Colonic mucosa (tissue), 4 donors: ENCODE measurements around the gene SLC22A8. TPM values are rescaled to one million over a fixed set of nuclear protein-coding genes. Genes with fewer than 3 reads are reported as not detected.

Source experiments
- DNase-seq: peaks from one replicate; pipeline ENCODE4 v3.0.0-alpha.2; 2020
- H3K27ac ChIP-seq: fragments of 200-600 bp; one replicate; pipeline ENCODE4 v1.8.0; 2021
- H3K27me3 ChIP-seq: fragments of 200-600 bp; one replicate; pipeline ENCODE4 v1.8.0; 2021
- H3K36me3 ChIP-seq: fragments of 200-600 bp; one replicate; pipeline ENCODE4 v1.8.0; 2021
- H3K4me1 ChIP-seq: fragments of 200-600 bp; one replicate; pipeline ENCODE4 v1.8.0; 2021; ENCODE audit warnings: mild to moderate bottlenecking
- H3K4me3 ChIP-seq: fragments of 200-600 bp; one replicate; pipeline ENCODE4 v1.8.0; 2021
- H3K9ac ChIP-seq, 2 donors: one replicate each; pipeline ENCODE4 v1.7.0; 2013; ENCODE audit warnings: control low read depth in 2 of 2, low read depth in 2 of 2, low read length in 2 of 2
- H3K9me3 ChIP-seq: fragments of 200-600 bp; one replicate; pipeline ENCODE4 v1.8.0; 2021
- intact Hi-C: fragments of 100-400 bp; cut with DNase I; formaldehyde crosslinking; loops from one replicate; pipeline ENCODE4 v1.14.1; 2022
- total RNA-seq, 2 donors: library from RNA; stranded (reverse); fragmentation: NEBNext Ultra II Directional in 1 of 2; extraction: Animal tissue kit (Norgen Biotek cat#: 25700) in 1 of 2; gene quantifications; one replicate each; pipeline ENCODE4 v1.2.1, GENCODE V29; 2021
- TF ChIP-seq, protein P1 (sequence below): fragments of 200-600 bp; IDR thresholded peaks from one replicate; pipeline ENCODE4 v1.8.0; 2022; ENCODE audit warnings: antibody characterized with exemption, mild to moderate bottlenecking
- donor health status: healthy.
- donor health status: DM: no; HTN: no; CAD: no.
- donor health status: DM: no; HTN: no; CAD: no.

SLC22A8 gene
- total RNA-seq, 2 donors from 2014 or later: not detected

- DNase-seq: no peak
- Histone ChIP-seq H3K27me3 (no peaks in the 10 kb centered on the region), H3K9me3 (no peaks in the 10 kb centered on the region), H3K9ac (no peak overlapping the region), H3K27ac (no peak overlapping the region), H3K36me3 (no peaks in the 10 kb centered on the region), H3K4me1 (no peaks in the 10 kb centered on the region), H3K4me3 (no peak overlapping the region)
- intact Hi-C loops: no loop called here
- TF ChIP-seq, protein P1, sequence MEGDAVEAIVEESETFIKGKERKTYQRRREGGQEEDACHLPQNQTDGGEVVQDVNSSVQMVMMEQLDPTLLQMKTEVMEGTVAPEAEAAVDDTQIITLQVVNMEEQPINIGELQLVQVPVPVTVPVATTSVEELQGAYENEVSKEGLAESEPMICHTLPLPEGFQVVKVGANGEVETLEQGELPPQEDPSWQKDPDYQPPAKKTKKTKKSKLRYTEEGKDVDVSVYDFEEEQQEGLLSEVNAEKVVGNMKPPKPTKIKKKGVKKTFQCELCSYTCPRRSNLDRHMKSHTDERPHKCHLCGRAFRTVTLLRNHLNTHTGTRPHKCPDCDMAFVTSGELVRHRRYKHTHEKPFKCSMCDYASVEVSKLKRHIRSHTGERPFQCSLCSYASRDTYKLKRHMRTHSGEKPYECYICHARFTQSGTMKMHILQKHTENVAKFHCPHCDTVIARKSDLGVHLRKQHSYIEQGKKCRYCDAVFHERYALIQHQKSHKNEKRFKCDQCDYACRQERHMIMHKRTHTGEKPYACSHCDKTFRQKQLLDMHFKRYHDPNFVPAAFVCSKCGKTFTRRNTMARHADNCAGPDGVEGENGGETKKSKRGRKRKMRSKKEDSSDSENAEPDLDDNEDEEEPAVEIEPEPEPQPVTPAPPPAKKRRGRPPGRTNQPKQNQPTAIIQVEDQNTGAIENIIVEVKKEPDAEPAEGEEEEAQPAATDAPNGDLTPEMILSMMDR: no peak
Measured at GRCh38 chr11:63014408-63015055, 1.1 kb downstream of the SLC22A8 start.

DNA sequence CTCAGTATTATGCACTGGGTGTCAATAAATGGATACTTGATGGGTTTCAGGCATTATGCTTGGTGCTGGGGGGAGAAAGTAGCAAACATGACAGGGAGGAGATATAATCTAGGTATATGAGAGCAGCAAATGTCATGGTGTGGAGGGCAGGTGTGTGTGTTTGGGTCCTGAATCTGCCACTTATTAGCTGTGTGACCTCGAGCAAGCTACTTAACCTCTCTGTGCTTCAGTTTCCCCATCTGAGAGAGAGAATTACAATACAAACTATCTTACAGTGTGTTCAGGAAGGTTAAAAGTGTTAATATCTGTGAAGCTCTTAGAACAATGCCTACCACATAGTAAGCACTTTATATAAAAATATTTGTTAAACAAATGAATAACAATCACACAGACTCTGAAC, 2.8 kb downstream of the SLC22A8 start:
- Histone ChIP-seq H3K27me3 (no peaks in the 10 kb centered on the region), H3K36me3 (no peaks in the 10 kb centered on the region), H3K9me3 (no peaks in the 10 kb centered on the region), H3K4me1 (no peaks in the 10 kb centered on the region), H3K27ac (no peak overlapping the region), H3K4me3 (no peak overlapping the region), H3K9ac (no peak overlapping the region)
- DNase-seq: no peak
- intact Hi-C loops: no loop called here
- TF ChIP-seq, protein P1: no peak

GRCh38 chr11:63012430-63012829, 3.2 kb downstream of the SLC22A8 start:
- TF ChIP-seq, protein P1: no peak
- Histone ChIP-seq H3K4me1 (no peaks in the 10 kb centered on the region), H3K36me3 (no peaks in the 10 kb centered on the region), H3K9me3 (no peaks in the 10 kb centered on the region), H3K27ac (no peak overlapping the region), H3K9ac (no peak overlapping the region), H3K27me3 (no peaks in the 10 kb centered on the region), H3K4me3 (no peak overlapping the region)
- intact Hi-C loops: no loop called here
- no peak for DNase-seq

- DNase-seq: no peak
- intact Hi-C loops: no loop called here
- Histone ChIP-seq H3K27ac (no peak overlapping the region), H3K36me3 (no peaks in the 10 kb centered on the region), H3K4me1 (no peaks in the 10 kb centered on the region), H3K9ac (no peak overlapping the region), H3K9me3 (no peaks in the 10 kb centered on the region), H3K27me3 (no peaks in the 10 kb centered on the region), H3K4me3 (no peak overlapping the region)
- TF ChIP-seq, protein P1: no peak
Measured at GRCh38 chr11:63010934-63011439, 4.7 kb downstream of the SLC22A8 start.

DNA sequence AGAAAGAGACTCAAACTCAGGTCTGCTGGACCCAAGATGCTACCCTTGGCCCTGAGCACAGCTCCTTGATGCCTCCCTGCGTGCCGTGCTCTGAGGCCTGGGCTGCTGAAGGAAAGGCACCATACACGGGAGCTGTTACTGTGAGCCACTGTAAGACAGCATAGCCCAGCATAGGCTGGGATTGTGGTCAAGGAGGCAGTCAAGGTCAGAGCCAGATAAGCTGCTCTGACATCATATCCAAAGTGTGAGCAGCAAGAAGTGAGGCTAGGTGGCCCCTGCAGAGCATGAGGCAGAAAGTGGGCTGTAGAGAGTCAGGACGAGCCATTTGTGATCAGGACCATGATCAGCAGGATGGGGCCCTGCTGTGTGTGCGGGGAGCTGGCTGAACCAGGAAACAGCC, 7.7 kb downstream of the SLC22A8 start:
- Histone ChIP-seq H3K36me3 (no peaks in the 10 kb centered on the region), H3K4me3 (no peak overlapping the region), H3K9ac (no peak overlapping the region), H3K27me3 (no peaks in the 10 kb centered on the region), H3K9me3 (no peaks in the 10 kb centered on the region), H3K27ac (no peak overlapping the region), H3K4me1 (no peaks in the 10 kb centered on the region)
- TF ChIP-seq, protein P1: no peak
- intact Hi-C loops: no loop called here
- no peak for DNase-seq
